Measurements from ENCODE around the gene STAC2. TPM values are rescaled to one million over a fixed set of nuclear protein-coding genes. Genes with fewer than 3 reads are reported as not detected.
"Not testable (repeated sequence)": the region's sequence is repeated elsewhere in the genome, so short reads cannot be mapped to it uniquely, and the experiment has no call there.

The STAC2 gene
- total and polyA plus RNA-seq, 12 donors = 0.09 to 4.9 (median 0.51) TPM; not detected in 1

DNA sequence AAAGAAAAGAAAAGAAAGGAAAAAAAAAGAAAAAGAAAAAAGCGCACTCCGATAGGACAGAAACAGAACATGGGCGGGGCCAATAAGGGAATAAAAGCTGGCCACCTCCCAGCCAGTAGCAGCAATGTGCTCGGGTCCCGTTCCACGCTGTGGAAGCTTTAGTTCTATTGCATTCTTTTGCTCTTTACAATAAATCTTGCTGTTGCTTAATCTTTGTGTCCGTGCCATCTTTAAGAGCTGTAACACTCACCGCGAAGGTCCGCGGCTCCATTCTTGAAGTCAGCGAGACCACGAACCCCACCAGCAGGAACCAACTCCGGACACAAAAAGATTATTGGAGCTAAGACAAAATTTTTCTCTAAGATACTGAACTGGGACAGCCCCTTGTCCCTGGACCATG, 56.6 kb downstream of the STAC2 start:
- WGBS, 2 donors = 89 to 92% methylated on average over 14 of the region's 14 CpGs
- intact Hi-C loops (cut with DNase I) = loop anchor here in 4 of 10 donors (10.0 kb wide), 2 partner anchors 66 to 76 kb away; no protein-coding TSS in a partner anchor
- ATAC-seq (no peak), DNase-seq (no peak)
- TF ChIP-seq, protein P1, sequence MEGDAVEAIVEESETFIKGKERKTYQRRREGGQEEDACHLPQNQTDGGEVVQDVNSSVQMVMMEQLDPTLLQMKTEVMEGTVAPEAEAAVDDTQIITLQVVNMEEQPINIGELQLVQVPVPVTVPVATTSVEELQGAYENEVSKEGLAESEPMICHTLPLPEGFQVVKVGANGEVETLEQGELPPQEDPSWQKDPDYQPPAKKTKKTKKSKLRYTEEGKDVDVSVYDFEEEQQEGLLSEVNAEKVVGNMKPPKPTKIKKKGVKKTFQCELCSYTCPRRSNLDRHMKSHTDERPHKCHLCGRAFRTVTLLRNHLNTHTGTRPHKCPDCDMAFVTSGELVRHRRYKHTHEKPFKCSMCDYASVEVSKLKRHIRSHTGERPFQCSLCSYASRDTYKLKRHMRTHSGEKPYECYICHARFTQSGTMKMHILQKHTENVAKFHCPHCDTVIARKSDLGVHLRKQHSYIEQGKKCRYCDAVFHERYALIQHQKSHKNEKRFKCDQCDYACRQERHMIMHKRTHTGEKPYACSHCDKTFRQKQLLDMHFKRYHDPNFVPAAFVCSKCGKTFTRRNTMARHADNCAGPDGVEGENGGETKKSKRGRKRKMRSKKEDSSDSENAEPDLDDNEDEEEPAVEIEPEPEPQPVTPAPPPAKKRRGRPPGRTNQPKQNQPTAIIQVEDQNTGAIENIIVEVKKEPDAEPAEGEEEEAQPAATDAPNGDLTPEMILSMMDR (IDR thresholded peaks at IDR 0.05) = no peak
- Histone ChIP-seq H3K36me3 (no peaks in the 10 kb centered on the region), H3K4me1 (peaks cover 0 to 42% (median 34%) of the 10 kb centered on the region in 9 donors), H3K9me3 (peaks cover 0 to 4% (median 0%) of the 10 kb centered on the region in 11 donors), H3K27me3 (peaks cover 0 to 8% (median 0%) of the 10 kb centered on the region in 7 donors), H3K4me3 (no peak overlapping the region), H3K27ac (no peak overlapping the region)

DNA sequence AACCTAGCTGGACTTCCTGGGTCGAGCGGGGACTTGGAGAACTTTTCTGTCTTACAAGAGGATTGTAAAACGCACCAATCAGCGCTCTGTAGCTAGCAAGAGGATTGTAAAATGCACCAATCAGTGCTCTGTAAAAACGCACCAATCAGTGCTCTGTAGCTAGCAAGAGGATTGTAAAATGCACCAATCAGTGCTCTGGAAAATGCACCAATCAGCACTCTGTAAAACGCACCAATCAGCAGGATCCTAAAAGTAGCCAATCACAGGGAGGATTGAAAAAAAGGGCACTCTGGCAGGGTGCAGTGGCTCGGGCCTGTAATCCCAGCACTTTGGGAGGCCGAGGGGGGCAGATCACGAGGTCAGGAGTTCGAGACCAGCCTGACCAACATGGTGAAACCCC, 57.2 kb downstream of the STAC2 start:
- H3K9me3 ChIP-seq, H3K27ac ChIP-seq, H3K36me3 ChIP-seq, H3K27me3 ChIP-seq, H3K4me3 ChIP-seq, DNase-seq, ATAC-seq: not testable (repeated sequence)
- 95% methylated on average over 10 of the region's 10 CpGs for WGBS, 2 donors
- intact Hi-C loops (cut with DNase I) = loop anchor here in 4 of 10 donors (10.0 kb wide), 2 partner anchors 66 to 76 kb away; no protein-coding TSS in a partner anchor
- H3K4me1 ChIP-seq = peaks cover 0 to 46% (median 38%) of the 10 kb centered on the region in 9 donors

DNA sequence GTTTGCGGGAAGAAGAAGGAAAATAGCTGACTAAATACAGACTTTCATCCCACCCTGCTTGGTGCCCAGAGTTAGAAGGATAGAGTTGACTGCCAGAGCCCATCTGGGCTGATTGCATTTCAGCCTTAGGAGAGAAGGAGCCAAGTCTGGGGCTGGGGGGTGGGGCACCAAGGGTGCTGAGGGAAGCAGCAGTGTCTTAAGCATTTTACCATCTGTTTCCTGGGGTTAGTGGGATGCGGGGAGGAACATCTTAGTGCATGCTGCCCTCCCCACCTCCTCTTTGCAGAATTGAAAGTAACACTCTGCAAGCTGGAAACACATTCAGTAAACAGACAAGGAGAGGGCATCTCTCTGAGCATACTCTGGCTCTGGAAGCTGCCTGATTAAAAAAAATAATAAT, 58.3 kb downstream of the STAC2 start:
- Histone ChIP-seq H3K27ac (peak overlapping the region in 4 of 10 donors; percentile 10 to 63 (median 24)), H3K4me1 (peaks cover 0 to 46% (median 38%) of the 10 kb centered on the region in 9 donors), H3K36me3 (no peaks in the 10 kb centered on the region), H3K27me3 (peaks cover 0 to 8% (median 0%) of the 10 kb centered on the region in 7 donors), H3K9me3 (peaks cover 0 to 4% (median 0%) of the 10 kb centered on the region in 11 donors), H3K4me3 (no peak overlapping the region)
- intact Hi-C loops (cut with DNase I) = loop anchor here in 4 of 10 donors (10.0 kb wide), 2 partner anchors 67 to 77 kb away; no protein-coding TSS in a partner anchor
- WGBS, 2 donors = 28 to 34% methylated on average over 2 of the region's 2 CpGs
- DNase-seq (peak; percentile 40 to 51), ATAC-seq (peak in 7 of 8 donors; percentile 16 to 66 (median 53))
- TF ChIP-seq, protein P1 (IDR thresholded peaks at IDR 0.05) = no peak

DNA sequence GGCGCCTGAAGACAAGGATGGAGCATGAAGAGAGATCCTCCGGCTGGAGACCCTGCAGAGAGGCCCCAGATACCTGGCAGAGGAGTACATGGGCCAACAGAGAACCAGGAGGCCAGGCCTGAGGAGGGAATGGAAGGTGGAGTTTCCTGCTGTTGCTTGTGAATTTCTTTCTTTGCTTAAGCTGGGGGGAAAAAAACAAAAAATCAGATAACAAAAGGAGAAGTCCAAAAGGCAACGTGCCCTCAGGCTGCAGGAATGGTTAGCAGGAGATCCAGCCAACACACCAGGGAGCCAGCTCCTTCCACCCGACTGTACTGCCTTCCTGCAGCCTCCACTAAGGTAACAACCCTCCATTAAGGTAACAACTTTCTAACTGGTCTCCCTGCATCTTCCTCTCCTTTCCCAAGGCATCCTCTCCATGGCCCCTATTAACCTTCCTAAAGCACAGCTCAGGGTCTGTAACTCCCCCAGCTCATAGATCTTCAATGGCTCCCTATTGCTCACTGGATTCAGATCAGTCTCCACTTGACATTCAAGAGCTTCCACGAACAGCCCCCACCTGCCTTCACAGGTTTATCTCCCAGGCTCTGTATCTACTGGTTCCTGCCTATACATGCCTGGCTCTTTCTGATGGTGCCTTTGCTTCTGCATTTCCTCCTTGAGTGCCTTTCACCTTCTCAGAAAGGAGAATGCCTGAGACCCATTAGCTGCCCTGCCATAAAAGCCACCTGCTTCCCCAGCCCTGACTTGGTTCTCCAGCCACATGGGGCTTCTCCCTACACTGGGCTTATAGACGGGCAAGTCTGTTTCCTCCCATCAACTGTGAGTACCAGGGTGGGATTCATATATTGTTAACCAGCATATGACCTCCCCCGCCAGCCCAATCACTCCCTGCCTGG, 59.1 kb downstream of the STAC2 start:
- Histone ChIP-seq H3K27ac (peak overlapping the region in 5 of 10 donors; percentile 10 to 63 (median 18)), H3K9me3 (peaks cover 0 to 4% (median 0%) of the 10 kb centered on the region in 11 donors), H3K4me3 (peak overlapping the region in 1 of 10 donors; percentile 58), H3K27me3 (peaks cover 0 to 8% (median 0%) of the 10 kb centered on the region in 7 donors), H3K4me1 (peaks cover 0 to 46% (median 38%) of the 10 kb centered on the region in 9 donors), H3K36me3 (no peaks in the 10 kb centered on the region)
- intact Hi-C loops (cut with DNase I) = loop anchor here in 4 of 10 donors (10.0 kb wide), 2 partner anchors 68 to 78 kb away; no protein-coding TSS in a partner anchor
- no peak for DNase-seq
- TF ChIP-seq, protein P1 (IDR thresholded peaks at IDR 0.05) = no peak
- 58% methylated on average over 7 of the region's 7 CpGs for WGBS, 2 donors
- ATAC-seq = no peak
